ENCODE measurements around the gene ADAMTS12.

- TF ChIP-seq CTCF (conservative IDR thresholded peaks at IDR 0.05 in 1 of 2, IDR thresholded peaks at IDR 0.05 in 1 of 2; ENCODE audit: low read depth in 1 of 2, low read length in 2 of 2): no peak
- TF ChIP-seq EZH2 (IDR thresholded peaks at IDR 0.05; ENCODE audit: low read length, missing control alignments): no peak
Observed at GRCh38 chr5:33832404-33833236, 59.2 kb downstream of the ADAMTS12 start.
